ENCODE results near the gene CTAG2. TPM values are rescaled to one million over a fixed set of nuclear protein-coding genes. Genes with fewer than 3 reads are reported as not detected.
"Not testable (repeated sequence)": the region's sequence is repeated elsewhere in the genome, so short reads cannot be mapped to it uniquely, and the experiment has no call there.

Gene CTAG2
- total RNA-seq, 1 experiment from 2014 or later = 15.5 TPM

GRCh38 chrX:154654925-154655324 is 1.5 kb upstream of the CTAG2 start:
- no peaks in the 10 kb centered on the region for H3K9me2 ChIP-seq (replicated peaks; ENCODE audit: insufficient read depth, low read length)
- H3K4me2 ChIP-seq (ENCODE audit: low read depth, low read length, poor library complexity, severe bottlenecking) = no peak overlapping the region
- no peaks in the 10 kb centered on the region for H3K9me3 ChIP-seq (ENCODE audit: low read length)
- no peaks in the 10 kb centered on the region for H3K27me3 ChIP-seq (ENCODE audit: low read length)
- H3K36me3 ChIP-seq (ENCODE audit: insufficient read depth, low read length) = no peaks in the 10 kb centered on the region
- no peak overlapping the region for H3K27ac ChIP-seq (ENCODE audit: low read length)
- no peak overlapping the region for H3K9ac ChIP-seq (ENCODE audit: low read length)
- H3K4me3 ChIP-seq (ENCODE audit: low read length) = no peak overlapping the region
- DNase-seq = no peak
- no peaks in the 10 kb centered on the region for H3K4me1 ChIP-seq (ENCODE audit: low read length)
- H3K79me2 ChIP-seq (ENCODE audit: low read length) = no peaks in the 10 kb centered on the region
- no peak overlapping the region for H2AFZ ChIP-seq (ENCODE audit: low read length)
- H4K20me1 ChIP-seq (ENCODE audit: insufficient read depth, low read depth, low read length) = no peaks in the 10 kb centered on the region

GRCh38 chrX:154654372-154654771 is 993 bp upstream of the CTAG2 start:
- H3K4me1 ChIP-seq (ENCODE audit: low read length) = no peaks in the 10 kb centered on the region
- no peak overlapping the region for H3K27ac ChIP-seq (ENCODE audit: low read length)
- H3K9me2 ChIP-seq (replicated peaks; ENCODE audit: insufficient read depth, low read length) = no peaks in the 10 kb centered on the region
- no peak overlapping the region for H3K4me2 ChIP-seq (ENCODE audit: low read depth, low read length, poor library complexity, severe bottlenecking)
- no peaks in the 10 kb centered on the region for H3K9me3 ChIP-seq (ENCODE audit: low read length)
- no peak overlapping the region for H2AFZ ChIP-seq (ENCODE audit: low read length)
- H3K36me3 ChIP-seq (ENCODE audit: insufficient read depth, low read length) = no peaks in the 10 kb centered on the region
- H3K4me3 ChIP-seq (ENCODE audit: low read length) = no peak overlapping the region
- no peaks in the 10 kb centered on the region for H4K20me1 ChIP-seq (ENCODE audit: insufficient read depth, low read depth, low read length)
- H3K9ac ChIP-seq (ENCODE audit: low read length) = no peak overlapping the region
- no peaks in the 10 kb centered on the region for H3K27me3 ChIP-seq (ENCODE audit: low read length)
- no peaks in the 10 kb centered on the region for H3K79me2 ChIP-seq (ENCODE audit: low read length)
- DNase-seq = no peak

GRCh38 chrX:154653048-154653401 is 354 bp downstream of the CTAG2 start:
- no peak for DNase-seq
- no peak overlapping the region for H3K9ac ChIP-seq (ENCODE audit: low read length)
- H3K27me3 ChIP-seq (ENCODE audit: low read length) = no peaks in the 10 kb centered on the region
- no peaks in the 10 kb centered on the region for H3K79me2 ChIP-seq (ENCODE audit: low read length)
- H3K4me2 ChIP-seq (ENCODE audit: low read depth, low read length, poor library complexity, severe bottlenecking) = no peak overlapping the region
- no peaks in the 10 kb centered on the region for H3K9me3 ChIP-seq (ENCODE audit: low read length)
- no peak overlapping the region for H3K4me3 ChIP-seq (ENCODE audit: low read length)
- H3K9me2 ChIP-seq (replicated peaks; ENCODE audit: insufficient read depth, low read length) = no peaks in the 10 kb centered on the region
- H4K20me1 ChIP-seq (ENCODE audit: insufficient read depth, low read depth, low read length) = no peaks in the 10 kb centered on the region
- no peaks in the 10 kb centered on the region for H3K36me3 ChIP-seq (ENCODE audit: insufficient read depth, low read length)
- H3K27ac ChIP-seq (ENCODE audit: low read length) = no peak overlapping the region
- no peaks in the 10 kb centered on the region for H3K4me1 ChIP-seq (ENCODE audit: low read length)
- no peak overlapping the region for H2AFZ ChIP-seq (ENCODE audit: low read length)

GRCh38 chrX:154652311-154653047 is 900 bp downstream of the CTAG2 start:
- H3K9me3 ChIP-seq (ENCODE audit: low read length) = no peaks in the 10 kb centered on the region
- no peaks in the 10 kb centered on the region for H3K9me2 ChIP-seq (replicated peaks; ENCODE audit: insufficient read depth, low read length)
- H3K9ac ChIP-seq (ENCODE audit: low read length) = no peak overlapping the region
- no peaks in the 10 kb centered on the region for H3K27me3 ChIP-seq (ENCODE audit: low read length)
- no peak for DNase-seq
- H4K20me1 ChIP-seq (ENCODE audit: insufficient read depth, low read depth, low read length) = no peaks in the 10 kb centered on the region
- no peaks in the 10 kb centered on the region for H3K4me1 ChIP-seq (ENCODE audit: low read length)
- no peak overlapping the region for H2AFZ ChIP-seq (ENCODE audit: low read length)
- no peak overlapping the region for H3K4me2 ChIP-seq (ENCODE audit: low read depth, low read length, poor library complexity, severe bottlenecking)
- H3K36me3 ChIP-seq (ENCODE audit: insufficient read depth, low read length) = no peaks in the 10 kb centered on the region
- H3K27ac ChIP-seq (ENCODE audit: low read length) = no peak overlapping the region
- no peaks in the 10 kb centered on the region for H3K79me2 ChIP-seq (ENCODE audit: low read length)
- H3K4me3 ChIP-seq (ENCODE audit: low read length) = no peak overlapping the region

- Histone ChIP-seq H3K4me1 (ENCODE audit: low read length) (no peaks in the 10 kb centered on the region), H3K9ac (ENCODE audit: low read length) (no peak overlapping the region), H3K9me2 (replicated peaks; ENCODE audit: insufficient read depth, low read length) (no peaks in the 10 kb centered on the region), H3K79me2 (ENCODE audit: low read length) (no peaks in the 10 kb centered on the region), H3K4me2 (ENCODE audit: low read depth, low read length, poor library complexity, severe bottlenecking) (no peak overlapping the region), H3K27me3 (ENCODE audit: low read length) (no peaks in the 10 kb centered on the region), H3K9me3 (ENCODE audit: low read length) (no peaks in the 10 kb centered on the region), H3K4me3 (ENCODE audit: low read length) (no peak overlapping the region), H3K36me3 (ENCODE audit: insufficient read depth, low read length) (no peaks in the 10 kb centered on the region), H4K20me1 (ENCODE audit: insufficient read depth, low read depth, low read length) (no peaks in the 10 kb centered on the region), H3K27ac (ENCODE audit: low read length) (no peak overlapping the region), H2AFZ (ENCODE audit: low read length) (no peak overlapping the region)
- no peak for DNase-seq
These were observed 3.2 kb downstream of the CTAG2 start for GRCh38 chrX:154650221-154650510.

- H2AFZ ChIP-seq (ENCODE audit: low read length) = no peak overlapping the region
These were observed 3.7 kb downstream of the CTAG2 start for GRCh38 chrX:154649503-154650220.

GRCh38 chrX:154648931-154649330 is 4.4 kb downstream of the CTAG2 start:
- H3K9ac ChIP-seq (ENCODE audit: low read length) = no peak overlapping the region
- no peak overlapping the region for H3K4me3 ChIP-seq (ENCODE audit: low read length)
- DNase-seq = no peak
- no peaks in the 10 kb centered on the region for H3K79me2 ChIP-seq (ENCODE audit: low read length)
- H3K9me3 ChIP-seq (ENCODE audit: low read length) = no peaks in the 10 kb centered on the region
- no peaks in the 10 kb centered on the region for H3K36me3 ChIP-seq (ENCODE audit: insufficient read depth, low read length)
- H3K4me2 ChIP-seq (ENCODE audit: low read depth, low read length, poor library complexity, severe bottlenecking) = no peak overlapping the region
- no peak overlapping the region for H3K27ac ChIP-seq (ENCODE audit: low read length)
- H3K4me1 ChIP-seq (ENCODE audit: low read length) = no peaks in the 10 kb centered on the region
- H3K27me3 ChIP-seq (ENCODE audit: low read length) = no peaks in the 10 kb centered on the region
- no peaks in the 10 kb centered on the region for H4K20me1 ChIP-seq (ENCODE audit: insufficient read depth, low read depth, low read length)
- H3K9me2 ChIP-seq (replicated peaks; ENCODE audit: insufficient read depth, low read length) = no peaks in the 10 kb centered on the region
- H2AFZ ChIP-seq (ENCODE audit: low read length) = no peak overlapping the region

More at GRCh38 chrX:154649503-154650220, 3.7 kb downstream of the CTAG2 start:
- Histone ChIP-seq H3K79me2 (ENCODE audit: low read length) (no peaks in the 10 kb centered on the region), H3K36me3 (ENCODE audit: insufficient read depth, low read length) (no peaks in the 10 kb centered on the region), H3K27ac (ENCODE audit: low read length) (no peak overlapping the region), H3K9ac (ENCODE audit: low read length) (no peak overlapping the region), H3K4me2 (ENCODE audit: low read depth, low read length, poor library complexity, severe bottlenecking) (no peak overlapping the region), H3K4me1 (ENCODE audit: low read length) (no peaks in the 10 kb centered on the region), H4K20me1 (ENCODE audit: insufficient read depth, low read depth, low read length) (no peaks in the 10 kb centered on the region), H3K9me3 (ENCODE audit: low read length) (no peaks in the 10 kb centered on the region), H3K9me2 (replicated peaks; ENCODE audit: insufficient read depth, low read length) (no peaks in the 10 kb centered on the region), H3K4me3 (ENCODE audit: low read length) (no peak overlapping the region), H3K27me3 (ENCODE audit: low read length) (no peaks in the 10 kb centered on the region)
- DNase-seq = no peak

GRCh38 chrX:154645745-154646378 is 7.5 kb downstream of the CTAG2 start:
- not testable (repeated sequence) for H3K9me2 ChIP-seq (replicated peaks; ENCODE audit: insufficient read depth, low read length); H3K36me3 ChIP-seq (ENCODE audit: insufficient read depth, low read length); H3K4me2 ChIP-seq (ENCODE audit: low read depth, low read length, poor library complexity, severe bottlenecking); H3K27ac ChIP-seq (ENCODE audit: low read length); H3K4me1 ChIP-seq (ENCODE audit: low read length); H3K9ac ChIP-seq (ENCODE audit: low read length); H4K20me1 ChIP-seq (ENCODE audit: insufficient read depth, low read depth, low read length); H3K9me3 ChIP-seq (ENCODE audit: low read length); H2AFZ ChIP-seq (ENCODE audit: low read length); DNase-seq; H3K4me3 ChIP-seq (ENCODE audit: low read length); H3K27me3 ChIP-seq (ENCODE audit: low read length); H3K79me2 ChIP-seq (ENCODE audit: low read length)

Measured in Karpas-422 (cell line).